Liver (tissue), 9 donors: Measurements from ENCODE around the gene CDO1. TPM values are rescaled to one million over a fixed set of nuclear protein-coding genes. Genes with fewer than 3 reads are reported as not detected.

Source experiments
- DNase-seq: peaks from one replicate; pipeline ENCODE4 v3.0.0-alpha.2; 2017; ENCODE audit warnings: low spot score
- H3K27ac ChIP-seq, 2 donors: one replicate each; pipeline ENCODE4 v1.7.0; 2013; ENCODE audit warnings: inconsistent platforms in 2 of 2, low read length in 2 of 2, control low read depth in 1 of 2, low read depth in 1 of 2, mild to moderate bottlenecking in 1 of 2
- H3K27me3 ChIP-seq, 4 donors: one replicate each; pipeline versions ENCODE4 v1.6.1 to v1.7.0; 2013; ENCODE audit warnings: low read length in 3 of 4, inconsistent platforms in 1 of 4, mild to moderate bottlenecking in 1 of 4, moderate library complexity in 1 of 4; ENCODE audit not compliant: control insufficient read depth in 4 of 4, insufficient read depth in 4 of 4
- H3K36me3 ChIP-seq, 4 donors: one replicate each; pipeline versions ENCODE4 v1.6.1 to v1.7.0; 2013; ENCODE audit warnings: low read length in 3 of 4, mild to moderate bottlenecking in 3 of 4, low read depth in 1 of 4, moderate library complexity in 1 of 4; ENCODE audit not compliant: control insufficient read depth in 4 of 4, insufficient read depth in 3 of 4
- H3K4me1 ChIP-seq, 4 donors: one replicate each; pipeline versions ENCODE4 v1.6.1 to v1.7.0; 2013; ENCODE audit warnings: low read length in 3 of 4, mild to moderate bottlenecking in 3 of 4, moderate library complexity in 1 of 4; ENCODE audit not compliant: control insufficient read depth in 4 of 4, insufficient read depth in 4 of 4
- H3K4me3 ChIP-seq, 3 donors: one replicate each; pipeline versions ENCODE4 v1.6.1 to v1.7.0; 2013; ENCODE audit warnings: low read length in 3 of 3, control low read depth in 1 of 3, low read depth in 1 of 3, mild to moderate bottlenecking in 1 of 3
- H3K9ac ChIP-seq, 2 donors: one replicate each; pipeline ENCODE4 v1.7.0; 2013; ENCODE audit warnings: low read length in 2 of 2, mild to moderate bottlenecking in 2 of 2, moderate library complexity in 2 of 2, control low read depth in 1 of 2, low read depth in 1 of 2
- H3K9me3 ChIP-seq, 4 donors: one replicate each; pipeline versions ENCODE4 v1.6.1 to v1.7.0; 2013; ENCODE audit warnings: low read length in 3 of 4; ENCODE audit not compliant: control insufficient read depth in 4 of 4
- ATF3 ChIP-seq: IDR thresholded peaks from 2 replicates; pipeline ENCODE4 v1.6.1; 2016; ENCODE audit warnings: antibody characterized with exemption
- EGR1 ChIP-seq, 2 donors: IDR thresholded peaks; 2 replicates each; pipeline ENCODE4 v1.6.1; 2016 to 2018; ENCODE audit warnings: antibody characterized with exemption in 2 of 2, low read depth in 2 of 2
- FOXA1 ChIP-seq: IDR thresholded peaks from 2 replicates; pipeline ENCODE4 v1.6.1; 2016; ENCODE audit warnings: antibody characterized with exemption
- FOXA2 ChIP-seq: IDR thresholded peaks from 2 replicates; pipeline ENCODE4 v1.6.1; 2016; ENCODE audit warnings: antibody characterized with exemption
- GABPA ChIP-seq, 2 donors: IDR thresholded peaks in 1 of 2; conservative IDR thresholded peaks in 1 of 2; 2 replicates each; pipeline ENCODE4 v1.6.1; 2016; ENCODE audit warnings: antibody characterized with exemption in 2 of 2, mild to moderate bottlenecking in 1 of 2, moderate library complexity in 1 of 2
- HNF4A ChIP-seq, 2 donors: conservative IDR thresholded peaks; 2 replicates each; pipeline ENCODE4 v1.6.1; 2016; ENCODE audit warnings: antibody characterized with exemption in 2 of 2, mild to moderate bottlenecking in 2 of 2
- HNF4G ChIP-seq: IDR thresholded peaks from 2 replicates; pipeline ENCODE4 v1.6.1; 2016; ENCODE audit warnings: antibody characterized with exemption
- JUND ChIP-seq, 2 donors: IDR thresholded peaks; 2 replicates each; pipeline ENCODE4 v1.6.1; 2016; ENCODE audit warnings: antibody characterized with exemption in 2 of 2
- MAX ChIP-seq: IDR thresholded peaks from 2 replicates; pipeline ENCODE4 v1.6.1; 2016; ENCODE audit warnings: antibody characterized with exemption
- NR2F2 ChIP-seq: IDR thresholded peaks from 2 replicates; pipeline ENCODE4 v1.6.1; 2016; ENCODE audit warnings: antibody characterized with exemption
- RAD21 ChIP-seq, 2 donors: IDR thresholded peaks; 2 replicates each; pipeline ENCODE4 v1.6.1; 2016; ENCODE audit warnings: antibody characterized with exemption in 2 of 2, mild to moderate bottlenecking in 2 of 2
- REST ChIP-seq: IDR thresholded peaks from 2 replicates; pipeline ENCODE4 v1.6.1; 2016; ENCODE audit warnings: antibody characterized with exemption, mild to moderate bottlenecking
- RXRA ChIP-seq, 2 donors: IDR thresholded peaks; 2 replicates each; pipeline ENCODE4 v1.6.1; 2017 to 2018; ENCODE audit warnings: antibody characterized with exemption in 2 of 2, mild to moderate bottlenecking in 1 of 2
- SP1 ChIP-seq: IDR thresholded peaks from 2 replicates; pipeline ENCODE4 v1.6.1; 2018; ENCODE audit warnings: antibody characterized with exemption, mild to moderate bottlenecking
- TAF1 ChIP-seq: conservative IDR thresholded peaks from 2 replicates; pipeline ENCODE4 v1.6.1; 2016; ENCODE audit warnings: antibody characterized with exemption, mild to moderate bottlenecking
- YY1 ChIP-seq: IDR thresholded peaks from 2 replicates; pipeline ENCODE4 v1.6.1; 2016; ENCODE audit warnings: antibody characterized with exemption, mild to moderate bottlenecking
- ZBTB33 ChIP-seq: IDR thresholded peaks from 2 replicates; pipeline ENCODE4 v1.6.1; 2016; ENCODE audit warnings: antibody characterized with exemption
- polyA plus RNA-seq, 2 donors: library from polyadenylated mRNA; stranded (reverse) in 1 of 2; unstranded in 1 of 2; fragments of 200-250 nt in 1 of 2; fragments of >200 nt in 1 of 2; fragmentation: Nextera tagmentation in 1 of 2; extraction: Ambion mirVana in 1 of 2; gene quantifications; one replicate each; pipeline versions ENCODE4 v1.2.1 to v1.2.3, GENCODE V29; 2013 to 2015
- total RNA-seq, 2 donors: library from RNA; depleted of rRNA; stranded (reverse); fragments of >200 nt; gene quantifications; one replicate each; pipeline ENCODE4 v1.2.3, GENCODE V29; 2014
- TF ChIP-seq, protein P1 (sequence below): fragments of 150-350 bp; IDR thresholded peaks from 2 replicates; pipeline ENCODE4 v1.5.1; 2017; ENCODE audit warnings: improper control_type of control experiment, low read depth, low read length; ENCODE audit not compliant: missing input control
- donor health status: healthy.
- donor health status: healthy.
- donor health status: healthy.
- donor health status: healthy.
- donor health status: healthy.

CDO1 gene
- total and polyA plus RNA-seq, 4 donors: 106 to 472 (median 241) TPM

- Histone ChIP-seq H3K27ac (peak overlapping the region in 1 of 2 donors; percentile 42), H3K9ac (no peak overlapping the region), H3K9me3 (no peaks in the 10 kb centered on the region), H3K36me3 (peaks cover 3 to 52% (median 20%) of the 10 kb centered on the region in 4 donors), H3K4me1 (peaks cover 2 to 61% (median 24%) of the 10 kb centered on the region in 4 donors), H3K27me3 (no peaks in the 10 kb centered on the region), H3K4me3 (no peak overlapping the region)
- DNase-seq: no peak
- no peak for TF ChIP-seq EGR1 (IDR thresholded peaks at IDR 0.05; ENCODE audit: low read depth in 2 of 2)
- TF ChIP-seq YY1: no peak
- TF ChIP-seq RAD21 (IDR thresholded peaks at IDR 0.05): no peak
- no peak for TF ChIP-seq SP1
- TF ChIP-seq, protein P1, sequence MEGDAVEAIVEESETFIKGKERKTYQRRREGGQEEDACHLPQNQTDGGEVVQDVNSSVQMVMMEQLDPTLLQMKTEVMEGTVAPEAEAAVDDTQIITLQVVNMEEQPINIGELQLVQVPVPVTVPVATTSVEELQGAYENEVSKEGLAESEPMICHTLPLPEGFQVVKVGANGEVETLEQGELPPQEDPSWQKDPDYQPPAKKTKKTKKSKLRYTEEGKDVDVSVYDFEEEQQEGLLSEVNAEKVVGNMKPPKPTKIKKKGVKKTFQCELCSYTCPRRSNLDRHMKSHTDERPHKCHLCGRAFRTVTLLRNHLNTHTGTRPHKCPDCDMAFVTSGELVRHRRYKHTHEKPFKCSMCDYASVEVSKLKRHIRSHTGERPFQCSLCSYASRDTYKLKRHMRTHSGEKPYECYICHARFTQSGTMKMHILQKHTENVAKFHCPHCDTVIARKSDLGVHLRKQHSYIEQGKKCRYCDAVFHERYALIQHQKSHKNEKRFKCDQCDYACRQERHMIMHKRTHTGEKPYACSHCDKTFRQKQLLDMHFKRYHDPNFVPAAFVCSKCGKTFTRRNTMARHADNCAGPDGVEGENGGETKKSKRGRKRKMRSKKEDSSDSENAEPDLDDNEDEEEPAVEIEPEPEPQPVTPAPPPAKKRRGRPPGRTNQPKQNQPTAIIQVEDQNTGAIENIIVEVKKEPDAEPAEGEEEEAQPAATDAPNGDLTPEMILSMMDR: no peak
- TF ChIP-seq JUND (IDR thresholded peaks at IDR 0.05): no peak
- no peak for TF ChIP-seq HNF4A (conservative IDR thresholded peaks at IDR 0.05)
- no peak for TF ChIP-seq ZBTB33
- TF ChIP-seq MAX: no peak
- no peak for TF ChIP-seq NR2F2
- no peak for TF ChIP-seq HNF4G
- no peak for TF ChIP-seq RXRA (IDR thresholded peaks at IDR 0.05)
- no peak for TF ChIP-seq FOXA2
- TF ChIP-seq FOXA1: no peak
- no peak for TF ChIP-seq REST
- no peak for TF ChIP-seq ATF3
- no peak for TF ChIP-seq GABPA (IDR thresholded peaks at IDR 0.05 in 1 of 2, conservative IDR thresholded peaks at IDR 0.05 in 1 of 2)
- no peak for TF ChIP-seq TAF1
These were observed 5.7 kb downstream of the CDO1 start for GRCh38 chr5:115810761-115811160.
